ENCODE measurements around the gene SH3YL1.
A peak's percentile ranks its signal among the peaks of the same experiment; 100 is the strongest.

SH3YL1 gene

DNA sequence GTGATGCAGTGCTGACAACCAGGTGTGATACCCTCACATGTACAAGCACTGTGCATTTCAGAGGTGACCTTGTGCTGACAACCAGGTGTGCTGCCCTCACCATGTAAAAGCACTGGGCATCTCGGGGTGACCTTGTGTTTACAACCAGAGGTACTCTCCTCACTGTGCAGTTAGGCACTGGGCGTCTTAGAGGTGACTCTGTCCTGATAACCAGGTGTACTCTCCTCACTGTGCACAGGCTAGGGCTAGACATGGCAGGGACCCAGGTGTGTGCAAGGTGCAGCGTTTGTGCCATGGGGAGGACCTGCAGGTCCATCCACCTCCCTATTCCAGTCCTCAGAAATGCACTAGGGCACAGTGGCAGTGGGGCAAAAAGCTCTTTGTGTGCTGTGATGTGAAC is 32.5 kb upstream of the SH3YL1 start:
- no peaks in the 10 kb centered on the region for H3K4me1 ChIP-seq
- no peaks in the 10 kb centered on the region for H3K36me3 ChIP-seq
- no peaks in the 10 kb centered on the region for H3K9me3 ChIP-seq
- H3K4me3 ChIP-seq (ENCODE audit: low read depth, low read length) = no peak overlapping the region
- TF ChIP-seq, protein P1, sequence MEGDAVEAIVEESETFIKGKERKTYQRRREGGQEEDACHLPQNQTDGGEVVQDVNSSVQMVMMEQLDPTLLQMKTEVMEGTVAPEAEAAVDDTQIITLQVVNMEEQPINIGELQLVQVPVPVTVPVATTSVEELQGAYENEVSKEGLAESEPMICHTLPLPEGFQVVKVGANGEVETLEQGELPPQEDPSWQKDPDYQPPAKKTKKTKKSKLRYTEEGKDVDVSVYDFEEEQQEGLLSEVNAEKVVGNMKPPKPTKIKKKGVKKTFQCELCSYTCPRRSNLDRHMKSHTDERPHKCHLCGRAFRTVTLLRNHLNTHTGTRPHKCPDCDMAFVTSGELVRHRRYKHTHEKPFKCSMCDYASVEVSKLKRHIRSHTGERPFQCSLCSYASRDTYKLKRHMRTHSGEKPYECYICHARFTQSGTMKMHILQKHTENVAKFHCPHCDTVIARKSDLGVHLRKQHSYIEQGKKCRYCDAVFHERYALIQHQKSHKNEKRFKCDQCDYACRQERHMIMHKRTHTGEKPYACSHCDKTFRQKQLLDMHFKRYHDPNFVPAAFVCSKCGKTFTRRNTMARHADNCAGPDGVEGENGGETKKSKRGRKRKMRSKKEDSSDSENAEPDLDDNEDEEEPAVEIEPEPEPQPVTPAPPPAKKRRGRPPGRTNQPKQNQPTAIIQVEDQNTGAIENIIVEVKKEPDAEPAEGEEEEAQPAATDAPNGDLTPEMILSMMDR (IDR thresholded peaks at IDR 0.05; ENCODE audit: low read depth, low read length) = no peak
- no peak for DNase-seq
- H3K27me3 ChIP-seq = no peaks in the 10 kb centered on the region

DNA sequence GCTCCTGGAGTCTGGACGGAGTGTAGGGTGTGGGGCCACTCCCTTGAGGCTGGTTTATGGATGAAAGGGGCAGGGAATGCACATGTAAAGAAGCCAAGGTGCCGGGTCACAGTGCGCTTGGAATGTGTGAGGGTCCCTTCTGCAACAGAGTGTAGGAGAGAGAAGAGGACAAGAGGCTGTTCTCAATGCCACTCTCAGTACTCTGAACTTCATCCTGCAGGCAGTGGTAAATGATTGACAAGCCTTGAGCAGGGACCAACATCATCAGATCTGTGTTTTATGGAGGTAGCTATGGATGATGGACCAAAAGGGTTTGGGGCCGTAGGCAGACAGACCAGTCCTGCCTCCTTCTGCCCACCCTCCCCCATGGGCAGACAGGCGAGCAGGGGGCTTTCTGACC is 31.3 kb upstream of the SH3YL1 start:
- TF ChIP-seq, protein P1 (IDR thresholded peaks at IDR 0.05; ENCODE audit: low read depth, low read length) = no peak
- H3K36me3 ChIP-seq = no peaks in the 10 kb centered on the region

DNA sequence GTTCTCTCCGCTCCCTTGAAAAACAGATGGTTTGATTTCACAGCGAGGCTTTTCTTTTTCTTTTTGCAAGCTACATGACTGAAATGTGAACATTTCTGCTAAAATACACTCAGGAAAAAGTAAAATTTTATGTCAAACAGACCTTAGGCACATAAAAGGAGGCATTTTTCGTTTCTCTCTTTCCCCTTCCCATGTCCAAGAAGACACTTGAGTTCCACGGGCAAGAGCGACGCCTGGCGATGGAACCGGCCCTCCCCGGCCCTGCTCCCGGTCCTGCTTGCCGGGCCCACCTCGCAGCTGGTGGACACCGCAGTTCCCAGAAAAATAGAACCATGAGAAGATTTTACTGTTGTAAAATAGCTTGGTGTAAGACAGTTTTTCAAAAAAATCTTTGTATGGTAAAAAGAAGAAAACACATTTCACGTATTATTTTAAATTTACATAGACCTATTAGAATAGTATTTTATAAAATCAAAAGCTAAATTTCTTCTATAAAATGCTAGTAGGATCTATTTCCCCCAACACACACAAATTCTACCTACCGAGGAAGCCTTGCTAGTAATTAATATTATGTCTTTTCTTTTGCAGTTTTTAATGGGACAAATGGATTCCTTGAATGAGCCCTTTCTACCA is 26.4 kb upstream of the SH3YL1 start:
- peak; percentile 64 for DNase-seq
- H3K27me3 ChIP-seq = peaks cover 24% of the 10 kb centered on the region
- H3K9me3 ChIP-seq = no peaks in the 10 kb centered on the region
- H3K4me3 ChIP-seq (ENCODE audit: low read depth, low read length) = peak overlapping the region; percentile 29
- TF ChIP-seq, protein P1 (IDR thresholded peaks at IDR 0.05; ENCODE audit: low read depth, low read length) = peak; percentile 59
- H3K36me3 ChIP-seq = no peaks in the 10 kb centered on the region
- H3K4me1 ChIP-seq = no peaks in the 10 kb centered on the region

More for the DNA sequence above, 31.3 kb upstream of the SH3YL1 start:
- peaks cover 3% of the 10 kb centered on the region for H3K27me3 ChIP-seq
- no peak overlapping the region for H3K4me3 ChIP-seq (ENCODE audit: low read depth, low read length)
- no peaks in the 10 kb centered on the region for H3K4me1 ChIP-seq
- no peaks in the 10 kb centered on the region for H3K9me3 ChIP-seq
- DNase-seq = no peak

- peak overlapping the region; percentile 29 for H3K4me3 ChIP-seq (ENCODE audit: low read depth, low read length)
- peaks cover 24% of the 10 kb centered on the region for H3K27me3 ChIP-seq
- H3K36me3 ChIP-seq = no peaks in the 10 kb centered on the region
- H3K4me1 ChIP-seq = no peaks in the 10 kb centered on the region
- no peaks in the 10 kb centered on the region for H3K9me3 ChIP-seq
- TF ChIP-seq, protein P1 (IDR thresholded peaks at IDR 0.05; ENCODE audit: low read depth, low read length) = no peak
- DNase-seq = no peak
Measured at GRCh38 chr2:289362-290089, 25.7 kb upstream of the SH3YL1 start.

- no peaks in the 10 kb centered on the region for H3K9me3 ChIP-seq
- H3K36me3 ChIP-seq = no peaks in the 10 kb centered on the region
- no peak for DNase-seq
- no peak overlapping the region for H3K4me3 ChIP-seq (ENCODE audit: low read depth, low read length)
- TF ChIP-seq, protein P1 (IDR thresholded peaks at IDR 0.05; ENCODE audit: low read depth, low read length) = no peak
- no peaks in the 10 kb centered on the region for H3K4me1 ChIP-seq
- H3K27me3 ChIP-seq = peaks cover 24% of the 10 kb centered on the region
Measured at GRCh38 chr2:288758-289361, 25.0 kb upstream of the SH3YL1 start.
